Right renal cortex interstitium (tissue), 3 donors: ENCODE measurements around the gene UPP1. TPM values are rescaled to one million over a fixed set of nuclear protein-coding genes. Genes with fewer than 3 reads are reported as not detected.
"Not testable (repeated sequence)": the region's sequence is repeated elsewhere in the genome, so short reads cannot be mapped to it uniquely, and the experiment has no call there.

Experiments used
- DNase-seq, 3 donors: peaks; one replicate each; pipeline ENCODE4 v3.0.0-alpha.2; 2013; ENCODE audit warnings: low read depth in 3 of 3, low spot score in 2 of 3
- polyA plus RNA-seq, 3 donors: library from polyadenylated mRNA; unstranded; fragments of 120-200 nt; gene quantifications; one replicate each; pipeline ENCODE4 v1.2.1, GENCODE V29; 2013; ENCODE audit not compliant: insufficient read length in 3 of 3

The UPP1 gene
- 10 to 100 TPM; 10.9 to 13.0 (median 10.9) TPM for polyA plus RNA-seq

- peak in 2 of 3 donors; percentile 12 to 36 for DNase-seq
Measured at GRCh38 chr7:48089046-48090003, at the start of gene UPP1. Gene UPP1, plus strand, starts transcription at chr7:48089265. Its CDS starts 5,519 bp downstream, at chr7:48094784.

GRCh38 chr7:48040944-48041652 lies 48.0 kb upstream of the UPP1 start:
- no peak for DNase-seq

GRCh38 chr7:48041653-48041970 lies 47.5 kb upstream of the UPP1 start:
- no peak for DNase-seq

GRCh38 chr7:48042216-48042615 lies 46.8 kb upstream of the UPP1 start:
- DNase-seq: no peak

- DNase-seq: no peak
Measured at GRCh38 chr7:48042636-48043035, 46.4 kb upstream of the UPP1 start.

- no peak for DNase-seq
Measured at GRCh38 chr7:48045195-48045765, 43.8 kb upstream of the UPP1 start.

GRCh38 chr7:48046458-48046857 lies 42.6 kb upstream of the UPP1 start:
- DNase-seq: no peak

- DNase-seq: no peak
Measured at GRCh38 chr7:48048113-48048512, 41.0 kb upstream of the UPP1 start.

GRCh38 chr7:48049850-48050249 lies 39.2 kb upstream of the UPP1 start:
- no peak for DNase-seq

- no peak for DNase-seq
Measured at GRCh38 chr7:48052748-48053147, 36.3 kb upstream of the UPP1 start.

GRCh38 chr7:48053736-48054135 lies 35.3 kb upstream of the UPP1 start:
- DNase-seq: no peak

GRCh38 chr7:48058990-48059389 lies 30.1 kb upstream of the UPP1 start:
- DNase-seq: no peak

- no peak for DNase-seq
Measured at GRCh38 chr7:48059706-48060105, 29.4 kb upstream of the UPP1 start.

- DNase-seq: no peak
Measured at GRCh38 chr7:48063985-48064384, 25.1 kb upstream of the UPP1 start.

GRCh38 chr7:48067475-48067874 lies 21.6 kb upstream of the UPP1 start:
- DNase-seq: no peak

GRCh38 chr7:48074204-48074654 lies 14.8 kb upstream of the UPP1 start:
- no peak for DNase-seq

GRCh38 chr7:48077423-48077822 lies 11.6 kb upstream of the UPP1 start:
- DNase-seq: no peak

GRCh38 chr7:48078470-48078869 lies 10.6 kb upstream of the UPP1 start:
- DNase-seq: no peak

GRCh38 chr7:48082378-48082777 lies 6.7 kb upstream of the UPP1 start:
- DNase-seq: not testable (repeated sequence)

GRCh38 chr7:48083114-48083830 lies 5.8 kb upstream of the UPP1 start:
- DNase-seq: no peak
